GM12878 (cell line): ENCODE measurements around the gene ARL2. TPM values are rescaled to one million over a fixed set of nuclear protein-coding genes. Genes with fewer than 3 reads are reported as not detected.

Source experiments
- ATAC-seq: fragments of 200-7000 bp; cut with Tn5 transposase; 3 replicates; pipeline ENCODE4 v1.9.1; 2020; ENCODE audit warnings: mild to moderate bottlenecking, moderate library complexity
- BruUV-seq: library from RNA; stranded (reverse); fragments of 400-500 nt; replicated peaks from 2 replicates; lab custom pipeline; 2021; lab: Mats Ljungman, UMichigan
- CTCF ChIA-PET: fragments of 300-600 bp; sonication (Branson Sonifier 250); formaldehyde crosslinking; extraction: SDS; loops from one replicate; lab custom pipeline; 2021; ENCODE audit warnings: inconsistent platforms; lab: Yijun Ruan, JAX
- POLR2A ChIA-PET: fragments of 350-600 bp; formaldehyde crosslinking; extraction: SDS; loops from one replicate; lab custom pipeline; 2021; ENCODE audit warnings: inconsistent platforms; lab: Charles Lee
- RAD21 ChIA-PET: fragments of 300-600 bp; sonication (Branson Sonifier 250); formaldehyde crosslinking; loops from one replicate; lab custom pipeline; 2023; ENCODE audit warnings: antibody characterized with exemption; ENCODE audit not compliant: unreplicated experiment; lab: Charles Lee
- SMC1A ChIA-PET: fragments of 300-600 bp; sonication (Branson Sonifier 250); formaldehyde crosslinking; loops from one replicate; lab custom pipeline; 2023; ENCODE audit not compliant: unreplicated experiment, uncharacterized antibody; lab: Charles Lee
- DNase-seq: peaks from one replicate; pipeline ENCODE4 v3.0.0-alpha.2; 2011; ENCODE audit warnings: low read depth, low spot score
- FAIRE-seq: peaks from 3 replicates; lab custom pipeline; 2011; peaks lifted over from hg19 to GRCh38; lab: Jason Lieb, UNC
- H2AFZ ChIP-seq: 2 replicates; pipeline ENCODE4 v1.6.0; 2011; ENCODE audit warnings: low read depth, low read length, control low read depth; ENCODE audit not compliant: control insufficient read depth
- H3K27ac ChIP-seq: 2 replicates; pipeline ENCODE4 v1.5.1; 2011; ENCODE audit warnings: control low read depth; ENCODE audit not compliant: control insufficient read depth, insufficient read depth
- H3K27me3 ChIP-seq, 2 experiments: replicated peaks in 1 of 2; 2 replicates each; pipeline versions ENCODE4 v1.6.0 to v1.6.1; 2011; ENCODE audit warnings: low read length in 1 of 2; ENCODE audit not compliant: control insufficient read depth in 2 of 2, insufficient read depth in 2 of 2
- H3K36me3 ChIP-seq, 2 experiments: 2 replicates each; pipeline ENCODE4 v1.5.1; 2011; ENCODE audit warnings: low read length in 1 of 2; ENCODE audit not compliant: control insufficient read depth in 2 of 2, insufficient read depth in 2 of 2
- H3K4me1 ChIP-seq: 2 replicates; pipeline ENCODE4 v1.6.1; 2011; ENCODE audit warnings: mild to moderate bottlenecking, low read length, moderate library complexity, mixed read lengths; ENCODE audit not compliant: control insufficient read depth, insufficient read depth
- H3K4me2 ChIP-seq: 2 replicates; pipeline ENCODE4 v1.6.0; 2011; ENCODE audit warnings: control low read depth; ENCODE audit not compliant: control insufficient read depth, insufficient read depth
- H3K4me3 ChIP-seq: fragments of 200-600 bp; sonication (generic); 2 replicates; pipeline ENCODE4 v1.5.1; 2016
- H3K79me2 ChIP-seq: 2 replicates; pipeline ENCODE4 v1.6.0; 2011; ENCODE audit warnings: low read length; ENCODE audit not compliant: control insufficient read depth, insufficient read depth
- H3K9ac ChIP-seq: 2 replicates; pipeline ENCODE4 v1.8.0; 2011; ENCODE audit warnings: low read length, control low read depth, mixed read lengths; ENCODE audit not compliant: control insufficient read depth, insufficient read depth
- H3K9me3 ChIP-seq: replicated peaks from 3 replicates; pipeline ENCODE4 v1.5.1; 2011; ENCODE audit warnings: mild to moderate bottlenecking, low read length; ENCODE audit not compliant: control insufficient read depth, insufficient read depth
- H4K20me1 ChIP-seq: 2 replicates; pipeline ENCODE4 v1.6.0; 2011; ENCODE audit not compliant: control insufficient read depth, insufficient read depth
- CBFB ChIP-seq: IDR thresholded peaks from 2 replicates; pipeline ENCODE4 v1.6.1; 2016; ENCODE audit warnings: antibody characterized with exemption, low read depth
- NFXL1 ChIP-seq: fragments of 450-650 bp; IDR thresholded peaks from 2 replicates; pipeline ENCODE4 v1.6.1; 2017; ENCODE audit warnings: antibody characterized with exemption, mild to moderate bottlenecking, borderline replicate concordance
- POU2F2 ChIP-seq: IDR thresholded peaks from 3 replicates; pipeline ENCODE4 v1.6.1; 2011; ENCODE audit warnings: low read depth, mild to moderate bottlenecking, low read length, borderline replicate concordance
- ZBED1 ChIP-seq: IDR thresholded peaks from 2 replicates; pipeline ENCODE4 v1.6.1; 2016; ENCODE audit warnings: borderline replicate concordance
- WGBS: methylation state at CpG from one replicate; pipeline ENCODE4 v1.1.6; 2016; ENCODE audit warnings: low lambda C conversion rate; ENCODE audit not compliant: insufficient replicate concordance, insufficient coverage; ENCODE audit errors: missing lambda C conversion rate; 5-methylcytosine and 5-hydroxymethylcytosine counted together
- in situ Hi-C: fragments of 300-500 bp; cut with MboI; formaldehyde crosslinking; loops from 9 replicates; pipeline ENCODE4 v1.14.3; 2018; ENCODE audit warnings: mixed read lengths
- intact Hi-C: fragments of 100-400 bp; cut with micrococcal nuclease; formaldehyde crosslinking; loops from one replicate; pipeline ENCODE4 v1.14.2; 2022; ENCODE audit not compliant: unreplicated experiment
- polyA plus RNA-seq, 11 experiments: library from polyadenylated mRNA; depleted of rRNA in 4 of 11; unstranded in 6 of 11; stranded (reverse) in 5 of 11; fragments of >200 nt; fragmentation: Nextera tagmentation in 4 of 11; fragmentation: Illumina TruSeq in 1 of 11; extraction: Ambion mirVana in 4 of 11; extraction: Trizol in 1 of 11; gene quantifications; 1 replicate in 1 of 11; 2 replicates in 10 of 11; pipeline versions ENCODE4 v1.2.1 to v1.2.3, GENCODE V29; 2011 to 2016; ENCODE audit warnings: inconsistent platforms in 2 of 11, missing spikeins in 2 of 11, low read depth in 1 of 11
- total RNA-seq, 4 experiments: library from RNA; depleted of rRNA in 3 of 4; stranded (reverse); fragments of >200 nt in 3 of 4; fragmentation: Illumina TruSeq in 1 of 4; extraction: Trizol in 1 of 4; gene quantifications; 2 replicates each; pipeline versions ENCODE4 v1.2.1 to v1.2.3, GENCODE V29; 2013 to 2021

The ARL2 gene
- total and polyA plus RNA-seq, 10 of the 15 experiments (the other 5 are each of a cell fraction or from before 2014, with no cell fraction given), result 4.1 to 138 (median 73.4) TPM

- no TSS peak for BruUV-seq
- Histone ChIP-seq H2AFZ (no peak overlapping the region), H3K9ac (no peak overlapping the region), H3K9me3 (no peaks in the 10 kb centered on the region), H3K27ac (no peak overlapping the region), H3K27me3 (no peaks in the 10 kb centered on the region), H3K4me2 (no peak overlapping the region), H3K79me2 (no peaks in the 10 kb centered on the region), H3K4me3 (no peak overlapping the region), H4K20me1 (no peaks in the 10 kb centered on the region), H3K4me1 (peaks cover 46% of the 10 kb centered on the region), H3K36me3 (no peaks in the 10 kb centered on the region)
- ATAC-seq, result no peak
- FAIRE-seq, result no peak
- ChIA-PET CTCF (no interaction called here), RAD21 (no interaction called here), SMC1A (no interaction called here), POLR2A (interaction anchor here (1.4 kb wide), 1 partner anchor 10 kb away, joined by 3 read pairs; no protein-coding TSS in a partner anchor)
- in situ Hi-C loops (no loop called here), intact Hi-C loops (no loop called here)
- WGBS, result 76% methylated on average over 13 of the region's 13 CpGs
- no peak for DNase-seq
- TF ChIP-seq CBFB, result no peak
Observed at GRCh38 chr11:65058012-65058411, 44.1 kb downstream of the ARL2 start.

GRCh38 chr11:65058419-65059054 is 44.6 kb downstream of the ARL2 start, which contains the start of gene NAALADL1:
Gene NAALADL1 (minus strand): TSS chr11:65058553. CDS start chr11:65058521, 32 bp downstream.
- Histone ChIP-seq H3K4me3 (no peak within 1 kb of the TSS), H3K4me2 (no peak within 1 kb of the TSS), H3K4me1 (peaks cover 41% of the 10 kb centered on the region), H3K9ac (no peak within 1 kb of the TSS), H4K20me1 (no peaks in the 10 kb centered on the region), H3K27me3 (no peaks in the 10 kb centered on the region), H3K79me2 (no peaks in the 10 kb centered on the region), H3K36me3 (no peaks in the 10 kb centered on the region), H3K27ac (no peak within 1 kb of the TSS), H2AFZ (no peak within 1 kb of the TSS), H3K9me3 (no peaks in the 10 kb centered on the region)
- intact Hi-C loops, result no loop called here
- ChIA-PET POLR2A (interaction anchor here (0.6 to 1.4 kb wide), 5 partner anchors 9 to 269 kb away, joined by 3 to 7 read pairs (median 3); partner anchors contain the start of gene SAC3D1), SMC1A (no interaction called here), RAD21 (no interaction called here), CTCF (interaction anchor here (1.1 kb wide), 2 partner anchors 59 to 211 kb away, joined by 3 read pairs; partner anchors contain the start of gene ZNHIT2)
- 66% methylated on average over 8 of the region's 8 CpGs for WGBS
- BruUV-seq, result no TSS peak
- no peak for FAIRE-seq
- in situ Hi-C loops, result no loop called here
- TF ChIP-seq NFXL1 (no peak), POU2F2 (no peak), ZBED1 (no peak)
- no peak for DNase-seq
- no peak for ATAC-seq
